Spleen (tissue), 7 donors: Measurements from ENCODE around the gene A4GNT.

Source experiments
- POLR2A ChIP-seq, 3 donors: fragments of 450-650 bp; IDR thresholded peaks; one replicate each; pipeline ENCODE4 v1.5.1; 2017; ENCODE audit warnings: antibody characterized with exemption in 3 of 3, mild to moderate bottlenecking in 1 of 3
- TF ChIP-seq, protein P1 (sequence below), 11 experiments: fragments of 200-600 bp in 7 of 11; fragments of 450-650 bp in 4 of 11; sonication (generic) in 4 of 11; IDR thresholded peaks in 8 of 11; conservative IDR thresholded peaks in 3 of 11; 1 replicate in 7 of 11; 2 replicates in 4 of 11; pipeline versions ENCODE4 v1.4.0 to v1.8.0; 2016 to 2021; ENCODE audit warnings: antibody characterized with exemption in 11 of 11, inconsistent platforms in 4 of 11, mild to moderate bottlenecking in 1 of 11
- donor health status: DM: no; HTN: no; CAD: no; lungs with moderate emphysema.
- donor health status: DM: no; HTN: no; CAD: no.
- donor health status: DM: no; HTN: no; CAD: no.

DNA sequence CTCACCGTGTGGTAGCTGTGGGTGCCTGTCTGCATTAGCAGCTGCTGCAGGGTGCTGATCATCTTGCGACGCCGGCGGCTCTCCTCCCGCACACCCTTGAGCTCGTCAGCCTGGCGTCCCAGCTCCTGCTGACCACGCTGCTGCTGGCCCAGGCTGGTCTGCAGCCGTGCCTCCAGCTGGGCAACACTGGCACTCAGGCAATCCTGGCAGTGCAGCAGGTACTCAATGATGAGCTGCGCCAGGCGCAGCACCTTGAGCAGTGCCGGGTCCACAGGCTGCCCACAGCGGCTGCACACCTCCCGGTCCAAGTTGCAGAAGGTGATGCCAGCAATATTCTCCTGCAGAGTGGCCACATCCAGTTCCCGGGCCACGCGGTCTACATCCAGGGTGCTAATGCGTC lies 28.7 kb downstream of the A4GNT start:
- TF ChIP-seq, protein P1, sequence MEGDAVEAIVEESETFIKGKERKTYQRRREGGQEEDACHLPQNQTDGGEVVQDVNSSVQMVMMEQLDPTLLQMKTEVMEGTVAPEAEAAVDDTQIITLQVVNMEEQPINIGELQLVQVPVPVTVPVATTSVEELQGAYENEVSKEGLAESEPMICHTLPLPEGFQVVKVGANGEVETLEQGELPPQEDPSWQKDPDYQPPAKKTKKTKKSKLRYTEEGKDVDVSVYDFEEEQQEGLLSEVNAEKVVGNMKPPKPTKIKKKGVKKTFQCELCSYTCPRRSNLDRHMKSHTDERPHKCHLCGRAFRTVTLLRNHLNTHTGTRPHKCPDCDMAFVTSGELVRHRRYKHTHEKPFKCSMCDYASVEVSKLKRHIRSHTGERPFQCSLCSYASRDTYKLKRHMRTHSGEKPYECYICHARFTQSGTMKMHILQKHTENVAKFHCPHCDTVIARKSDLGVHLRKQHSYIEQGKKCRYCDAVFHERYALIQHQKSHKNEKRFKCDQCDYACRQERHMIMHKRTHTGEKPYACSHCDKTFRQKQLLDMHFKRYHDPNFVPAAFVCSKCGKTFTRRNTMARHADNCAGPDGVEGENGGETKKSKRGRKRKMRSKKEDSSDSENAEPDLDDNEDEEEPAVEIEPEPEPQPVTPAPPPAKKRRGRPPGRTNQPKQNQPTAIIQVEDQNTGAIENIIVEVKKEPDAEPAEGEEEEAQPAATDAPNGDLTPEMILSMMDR (IDR thresholded peaks at IDR 0.05 in 8 of 11, conservative IDR thresholded peaks at IDR 0.05 in 3 of 11) = no peak
- TF ChIP-seq POLR2A (IDR thresholded peaks at IDR 0.05) = no peak
